OCI-LY1 (cell line): ENCODE measurements around the gene TIPRL.

Experiments used
- H2AFZ ChIP-seq: fragments of 200-600 bp; sonication (generic), shearing (Covaris generic); 2 replicates; pipeline ENCODE4 v1.6.0; 2014; ENCODE audit warnings: antibody characterized with exemption, mild to moderate bottlenecking, low read length
- H3F3A ChIP-seq: fragments of 200-600 bp; sonication (generic), shearing (Covaris generic); 2 replicates; pipeline ENCODE4 v1.6.0; 2014; ENCODE audit warnings: mild to moderate bottlenecking, antibody characterized with exemption, low read length, moderate library complexity; ENCODE audit not compliant: insufficient read depth
- H3K27ac ChIP-seq: fragments of 200-600 bp; sonication (generic); 2 replicates; pipeline ENCODE4 v1.5.1; 2014; ENCODE audit warnings: low read length, mixed run types, mild to moderate bottlenecking, low read depth; ENCODE audit not compliant: poor library complexity, severe bottlenecking
- H3K27me3 ChIP-seq: fragments of 200-600 bp; sonication (generic); 2 replicates; pipeline ENCODE4 v1.6.0; 2014; ENCODE audit warnings: antibody characterized with exemption, mild to moderate bottlenecking, low read length, moderate library complexity; ENCODE audit not compliant: insufficient read depth
- H3K36me3 ChIP-seq: fragments of 200-600 bp; sonication (generic); 2 replicates; pipeline ENCODE4 v1.6.1; 2014; ENCODE audit warnings: mild to moderate bottlenecking, antibody characterized with exemption, low read length, moderate library complexity, mixed read lengths; ENCODE audit not compliant: insufficient read depth
- H3K4me1 ChIP-seq: fragments of 200-600 bp; sonication (generic); 2 replicates; pipeline ENCODE4 v1.5.1; 2014; ENCODE audit warnings: mild to moderate bottlenecking, low read length, moderate library complexity; ENCODE audit not compliant: insufficient read depth, severe bottlenecking
- H3K4me2 ChIP-seq: fragments of 200-600 bp; sonication (generic), shearing (Covaris generic); 2 replicates; pipeline ENCODE4 v1.6.1; 2014; ENCODE audit warnings: low read length
- H3K4me3 ChIP-seq: fragments of 200-600 bp; sonication (generic); 2 replicates; pipeline ENCODE4 v1.5.1; 2014; ENCODE audit warnings: low read length, low read depth, mild to moderate bottlenecking, mixed read lengths; ENCODE audit not compliant: poor library complexity, severe bottlenecking
- H3K79me2 ChIP-seq: fragments of 200-600 bp; shearing (Covaris generic); 2 replicates; pipeline ENCODE4 v1.6.1; 2016; ENCODE audit warnings: mixed run types, low read length, mixed read lengths; ENCODE audit not compliant: insufficient read depth
- H3K9ac ChIP-seq: fragments of 200-600 bp; sonication (generic), shearing (Covaris generic); 2 replicates; pipeline ENCODE4 v1.6.1; 2014; ENCODE audit warnings: mild to moderate bottlenecking, low read length, mixed read lengths
- H3K9me2 ChIP-seq: fragments of 200-600 bp; sonication (generic), shearing (Covaris generic); 2 replicates; pipeline ENCODE4 v1.6.1; 2014; ENCODE audit warnings: low read depth, mild to moderate bottlenecking, low read length, mixed read lengths
- H3K9me3 ChIP-seq: fragments of 200-600 bp; shearing (Covaris generic); 2 replicates; pipeline ENCODE4 v1.6.1; 2014; ENCODE audit warnings: low read length, mixed read lengths
- H4K20me1 ChIP-seq: fragments of 200-600 bp; sonication (generic), shearing (Covaris generic); 2 replicates; pipeline ENCODE4 v1.6.0; 2016; ENCODE audit warnings: mild to moderate bottlenecking, low read length; ENCODE audit not compliant: insufficient read depth
- EZH2 ChIP-seq: fragments of 200-600 bp; sonication (generic), shearing (Covaris generic); IDR thresholded peaks from 2 replicates; pipeline ENCODE4 v1.8.0; 2017; ENCODE audit warnings: borderline replicate concordance, mixed run types, mild to moderate bottlenecking, antibody characterized with exemption, low read length, moderate library complexity, mixed read lengths
- TF ChIP-seq, protein P1 (sequence below): fragments of 200-600 bp; sonication (generic), shearing (Covaris generic); IDR thresholded peaks from 2 replicates; pipeline ENCODE4 v1.5.1; 2017; ENCODE audit warnings: mild to moderate bottlenecking, antibody characterized with exemption, low read length, moderate library complexity, mixed read lengths

The TIPRL gene

DNA sequence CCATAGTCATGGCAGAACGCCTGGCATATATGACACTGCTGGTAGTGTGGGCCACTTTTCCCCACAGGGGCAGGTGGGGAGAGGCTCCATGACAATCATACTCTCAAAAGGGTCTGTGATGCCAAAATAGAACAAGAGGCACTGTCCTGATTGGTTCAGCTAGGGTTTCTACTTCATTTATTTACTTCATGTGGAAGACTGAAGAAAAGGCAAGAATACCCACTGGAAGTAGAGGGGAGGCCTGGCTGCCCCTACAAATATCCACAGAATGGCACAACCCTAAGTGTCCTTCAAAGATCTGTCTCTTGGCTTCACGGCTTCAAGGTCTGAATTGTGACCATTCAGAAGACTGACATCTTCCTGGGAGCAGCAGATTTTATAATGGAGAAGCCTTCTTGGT, 42.5 kb downstream of the TIPRL start:
- no peaks in the 10 kb centered on the region for H3F3A ChIP-seq
- peaks cover 3% of the 10 kb centered on the region for H3K79me2 ChIP-seq
- H3K36me3 ChIP-seq, result no peaks in the 10 kb centered on the region
- no peaks in the 10 kb centered on the region; the same call in 1 of the 2 replicates for H3K27me3 ChIP-seq
- peaks cover 13% of the 10 kb centered on the region for H3K4me1 ChIP-seq
- TF ChIP-seq EZH2, result no peak
- TF ChIP-seq, protein P1, sequence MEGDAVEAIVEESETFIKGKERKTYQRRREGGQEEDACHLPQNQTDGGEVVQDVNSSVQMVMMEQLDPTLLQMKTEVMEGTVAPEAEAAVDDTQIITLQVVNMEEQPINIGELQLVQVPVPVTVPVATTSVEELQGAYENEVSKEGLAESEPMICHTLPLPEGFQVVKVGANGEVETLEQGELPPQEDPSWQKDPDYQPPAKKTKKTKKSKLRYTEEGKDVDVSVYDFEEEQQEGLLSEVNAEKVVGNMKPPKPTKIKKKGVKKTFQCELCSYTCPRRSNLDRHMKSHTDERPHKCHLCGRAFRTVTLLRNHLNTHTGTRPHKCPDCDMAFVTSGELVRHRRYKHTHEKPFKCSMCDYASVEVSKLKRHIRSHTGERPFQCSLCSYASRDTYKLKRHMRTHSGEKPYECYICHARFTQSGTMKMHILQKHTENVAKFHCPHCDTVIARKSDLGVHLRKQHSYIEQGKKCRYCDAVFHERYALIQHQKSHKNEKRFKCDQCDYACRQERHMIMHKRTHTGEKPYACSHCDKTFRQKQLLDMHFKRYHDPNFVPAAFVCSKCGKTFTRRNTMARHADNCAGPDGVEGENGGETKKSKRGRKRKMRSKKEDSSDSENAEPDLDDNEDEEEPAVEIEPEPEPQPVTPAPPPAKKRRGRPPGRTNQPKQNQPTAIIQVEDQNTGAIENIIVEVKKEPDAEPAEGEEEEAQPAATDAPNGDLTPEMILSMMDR, result no peak
- H3K27ac ChIP-seq, result no peak overlapping the region
- H3K9me2 ChIP-seq, result no peaks in the 10 kb centered on the region
- H3K4me3 ChIP-seq, result no peak overlapping the region
- no peak overlapping the region for H3K4me2 ChIP-seq
- H3K9me3 ChIP-seq, result no peaks in the 10 kb centered on the region
- no peak overlapping the region for H2AFZ ChIP-seq
- H3K9ac ChIP-seq, result no peak overlapping the region
- no peaks in the 10 kb centered on the region for H4K20me1 ChIP-seq

DNA sequence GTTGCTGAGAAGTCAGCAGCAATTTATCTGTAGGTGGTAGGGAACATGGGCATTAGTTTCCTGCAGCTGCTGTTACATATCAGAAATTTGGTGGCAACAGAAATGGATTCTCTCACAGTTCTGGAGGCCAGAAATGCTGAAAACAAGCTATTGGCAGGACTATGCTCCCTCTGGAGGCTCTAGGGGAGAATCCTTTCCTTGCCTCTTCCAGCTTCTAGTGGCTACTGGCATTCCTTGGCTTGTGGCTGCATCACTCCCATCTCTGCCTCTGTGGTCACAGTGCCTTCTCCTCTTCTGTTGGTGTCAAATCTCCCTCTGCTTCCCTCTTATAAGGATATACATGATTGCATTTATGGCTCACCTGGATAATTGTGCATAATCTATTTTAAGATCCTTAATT, 44.5 kb downstream of the TIPRL start:
- Histone ChIP-seq H4K20me1 (no peaks in the 10 kb centered on the region), H3K9me3 (no peaks in the 10 kb centered on the region), H3K4me2 (no peak overlapping the region), H3K9ac (no peak overlapping the region), H3K36me3 (no peaks in the 10 kb centered on the region), H3K79me2 (peaks cover 23% of the 10 kb centered on the region), H3K27ac (no peak overlapping the region), H3K4me1 (peaks cover 27% of the 10 kb centered on the region), H3K27me3 (no peaks in the 10 kb centered on the region; the same call in 1 of the 2 replicates), H3K4me3 (no peak overlapping the region), H3F3A (no peaks in the 10 kb centered on the region), H3K9me2 (no peaks in the 10 kb centered on the region), H2AFZ (no peak overlapping the region)
- no peak for TF ChIP-seq EZH2
- TF ChIP-seq, protein P1, result no peak

DNA sequence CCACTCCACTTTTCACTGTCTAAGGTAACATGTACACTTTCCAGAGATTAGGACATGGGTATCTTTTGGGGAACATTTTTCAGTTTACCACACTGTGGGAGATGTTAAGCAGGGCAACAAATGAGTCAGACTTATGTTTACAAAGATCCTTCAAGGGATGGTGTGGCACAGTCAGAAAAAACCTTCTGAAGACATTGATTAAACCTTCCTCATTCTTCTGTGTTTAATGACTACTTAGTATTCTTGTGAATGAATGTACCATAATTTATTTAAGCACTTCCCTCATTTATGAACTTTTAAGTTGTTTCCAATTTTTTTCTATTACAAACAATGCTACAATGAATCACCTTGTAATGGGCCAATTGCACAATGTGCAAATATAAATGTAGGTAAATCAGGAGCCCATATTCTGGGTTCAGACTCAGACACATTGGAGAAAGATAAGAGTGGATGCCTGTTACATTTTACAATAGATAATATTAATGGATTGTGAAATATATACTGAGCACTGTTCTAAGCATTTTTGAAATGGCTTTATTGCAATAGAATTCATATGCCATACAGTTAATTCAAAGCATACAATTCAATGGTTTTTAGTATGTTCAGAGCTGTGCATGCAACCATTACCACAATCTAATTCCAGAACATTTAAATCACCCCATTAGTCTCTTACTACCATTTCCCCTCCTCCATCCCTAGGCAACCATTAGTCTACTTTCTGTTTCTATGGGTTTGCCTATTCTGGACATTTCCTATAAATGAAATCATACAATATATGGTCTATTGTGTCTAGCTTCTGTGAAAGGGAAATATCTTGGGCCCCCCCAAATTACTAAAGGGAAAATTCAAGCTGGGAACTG, 45.1 kb downstream of the TIPRL start:
- Histone ChIP-seq H3K9me3 (no peaks in the 10 kb centered on the region), H3K9me2 (no peaks in the 10 kb centered on the region), H3K27ac (no peak overlapping the region), H3K27me3 (no peaks in the 10 kb centered on the region; the same call in 1 of the 2 replicates), H4K20me1 (no peaks in the 10 kb centered on the region), H3K4me2 (no peak overlapping the region), H3K36me3 (no peaks in the 10 kb centered on the region), H3F3A (no peaks in the 10 kb centered on the region), H3K9ac (no peak overlapping the region), H3K4me1 (peaks cover 33% of the 10 kb centered on the region), H3K4me3 (no peak overlapping the region), H2AFZ (no peak overlapping the region), H3K79me2 (peaks cover 29% of the 10 kb centered on the region)
- no peak for TF ChIP-seq EZH2
- TF ChIP-seq, protein P1, result no peak
